ENCODE results near the gene PTCHD4.

The PTCHD4 gene

DNA sequence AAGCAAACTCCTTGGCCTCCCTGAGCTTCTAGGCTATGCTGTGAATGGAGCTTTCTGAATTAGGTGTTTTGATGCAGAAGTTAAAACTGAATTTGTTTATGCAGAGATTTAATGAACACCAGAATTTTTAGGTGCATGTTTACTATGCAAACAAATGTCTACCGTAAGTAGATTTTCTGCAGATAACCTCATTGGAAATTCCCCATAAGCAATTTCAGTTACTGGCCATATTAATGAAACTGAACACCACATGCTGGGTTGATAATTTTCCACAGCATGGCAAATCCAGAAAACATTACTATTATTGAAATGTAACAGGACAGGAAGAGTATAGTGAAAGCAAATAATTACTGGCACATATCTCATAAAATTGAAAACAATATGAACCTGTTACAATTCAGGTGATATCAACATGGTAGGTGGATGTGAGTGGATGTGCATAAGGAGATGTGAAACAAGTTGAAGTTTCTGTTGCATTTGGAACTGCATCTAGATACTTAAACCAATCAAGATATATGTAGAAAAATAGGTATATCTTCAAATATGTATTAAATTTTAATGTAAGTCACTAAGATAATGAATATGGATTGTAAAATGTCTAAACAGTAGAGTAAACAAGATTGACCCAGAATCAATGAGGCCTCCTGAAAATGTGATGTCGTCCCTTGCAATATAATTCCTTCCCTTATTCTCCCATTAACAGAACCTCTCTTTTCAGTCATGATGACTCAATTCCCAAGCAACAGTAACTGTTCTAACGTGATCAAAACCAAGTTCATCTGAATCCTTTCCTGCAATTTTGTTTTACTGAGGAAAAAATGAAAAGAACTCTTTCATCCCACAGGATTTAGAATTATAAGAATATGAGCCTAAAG is 11.0 kb downstream of the PTCHD4 start:
- peak; percentile 88 for DNase-seq

DNA sequence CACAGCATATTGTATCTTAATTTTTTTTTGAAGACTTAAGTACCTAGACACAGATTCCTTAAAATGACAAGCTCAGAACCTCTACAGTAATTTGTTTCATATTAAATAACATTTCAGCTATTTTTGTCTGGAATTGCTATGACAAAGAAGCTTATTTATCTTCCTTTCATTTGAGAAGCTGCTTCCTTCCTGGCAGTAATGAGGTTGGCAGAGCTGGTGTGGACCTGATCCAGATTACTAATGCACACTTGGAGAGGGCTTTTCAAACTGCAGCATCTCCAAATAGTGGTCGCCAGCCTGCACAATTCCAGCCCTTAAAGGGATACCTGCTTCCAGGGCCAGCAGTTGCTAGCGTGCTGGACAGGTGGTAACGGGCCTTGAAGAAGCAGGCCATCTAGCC is 12.1 kb downstream of the PTCHD4 start:
- no peak for DNase-seq

DNA sequence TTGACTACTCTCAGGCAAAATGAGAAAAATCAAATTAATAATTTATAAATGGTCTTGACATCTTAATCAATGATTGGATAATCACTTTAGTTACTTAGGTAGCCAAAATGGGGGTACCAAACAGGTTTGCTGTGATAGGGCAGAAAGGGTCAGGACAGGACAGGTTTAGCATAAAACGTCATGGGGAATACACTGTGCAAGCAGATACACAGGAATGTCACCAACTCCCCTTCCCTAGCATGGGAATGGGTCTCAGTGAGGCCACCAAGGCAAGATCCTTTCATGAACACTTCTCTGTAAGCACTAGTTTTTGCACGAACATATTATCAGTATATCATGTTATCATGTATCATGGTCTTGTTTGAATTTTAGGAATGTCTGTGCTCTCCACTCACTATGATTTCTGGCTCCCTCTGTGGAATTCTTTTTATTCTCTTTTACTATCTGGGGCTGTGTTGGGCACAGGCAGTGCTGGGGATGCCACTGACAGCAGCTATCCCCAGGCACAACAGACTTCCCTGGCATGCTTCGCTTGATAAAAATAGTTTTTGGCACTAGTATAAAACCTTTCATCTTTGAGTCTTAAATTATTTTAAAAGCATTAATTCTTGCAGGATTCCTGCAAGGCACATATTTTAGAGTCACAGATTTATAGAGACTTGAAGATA is 18.3 kb downstream of the PTCHD4 start:
- no peak for DNase-seq

DNA sequence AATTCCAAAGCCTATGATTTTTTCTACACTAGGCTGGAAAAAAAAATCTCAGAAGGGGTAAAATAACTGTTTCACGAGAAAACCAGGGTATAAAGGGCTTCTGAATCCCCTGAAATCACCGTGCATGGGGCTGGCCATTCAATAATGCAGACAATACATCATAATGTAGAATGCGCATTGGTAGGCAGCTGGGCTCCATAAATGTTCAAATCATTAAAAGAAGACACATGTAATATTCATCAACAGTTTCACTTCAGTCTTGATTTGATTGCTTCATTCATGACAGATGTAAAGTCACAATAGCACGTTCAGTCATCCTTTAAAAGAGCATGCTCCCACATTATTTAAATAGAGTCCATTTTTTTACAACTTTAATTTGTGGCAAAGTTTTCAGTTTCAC is 20.5 kb downstream of the PTCHD4 start:
- no peak for DNase-seq

DNA sequence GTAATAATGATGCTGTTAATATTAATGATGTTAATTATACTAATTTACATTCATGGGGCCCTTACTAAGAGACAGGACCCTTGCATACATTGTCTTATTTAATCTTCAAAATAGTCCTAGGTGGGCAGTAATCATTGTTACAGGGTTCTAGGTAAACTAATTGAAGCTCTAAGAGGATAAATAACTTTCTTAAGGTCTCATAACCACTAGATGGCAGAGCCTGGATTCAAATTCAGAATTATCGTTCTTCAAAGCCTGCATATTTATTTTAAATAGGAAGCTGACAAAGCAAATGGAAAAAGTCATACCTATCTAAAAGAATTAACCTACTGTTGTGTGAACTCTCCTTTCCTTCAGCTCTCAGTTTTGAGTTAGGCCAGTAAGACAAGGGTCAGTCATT is 23.5 kb downstream of the PTCHD4 start:
- DNase-seq: peak; percentile 47

DNA sequence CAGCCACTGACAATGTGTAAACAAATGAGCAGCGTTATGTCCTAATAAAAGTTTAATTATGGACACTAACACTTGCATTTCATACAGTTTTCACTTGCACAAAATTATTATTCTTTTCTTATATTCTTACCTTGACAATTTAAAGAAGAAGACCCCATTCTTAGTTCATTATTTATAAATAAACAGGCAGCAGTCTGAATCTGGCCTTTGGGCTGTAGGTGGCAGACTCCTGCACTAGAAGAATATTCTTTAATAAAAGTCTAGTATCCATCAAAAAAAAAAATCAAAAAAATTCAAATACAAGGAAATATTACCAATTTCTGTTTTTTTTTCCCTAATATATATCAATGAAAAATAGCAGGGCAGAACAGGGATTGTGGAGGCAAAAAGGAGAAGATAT is 24.8 kb downstream of the PTCHD4 start:
- no peak for DNase-seq

DNA sequence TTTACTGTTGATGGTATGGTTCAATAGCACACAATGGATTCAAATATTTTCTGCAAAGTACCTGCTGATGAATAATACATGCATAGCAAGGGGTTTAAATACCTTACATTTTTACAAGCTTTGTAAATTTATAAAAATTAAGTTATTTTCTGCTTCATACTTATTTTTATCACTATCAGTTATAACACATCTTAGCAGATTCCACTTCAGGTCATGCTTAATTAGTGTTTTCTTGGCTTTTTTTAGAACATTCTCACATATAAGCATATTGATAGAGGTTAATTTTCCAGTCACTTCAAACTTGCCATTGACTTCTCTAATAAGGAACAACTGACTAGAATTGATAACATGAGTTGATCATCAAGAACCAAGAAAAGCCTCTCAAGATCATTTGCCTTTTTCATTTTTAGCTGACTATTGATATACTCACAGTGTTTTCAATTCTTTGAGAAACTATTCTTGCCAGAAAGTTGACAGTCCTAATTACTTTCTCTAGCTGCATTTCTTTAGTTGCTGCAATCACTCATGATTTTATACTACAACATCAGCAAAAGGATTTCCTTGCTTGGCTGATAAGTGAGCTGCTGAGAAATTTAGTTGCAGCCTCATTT is 25.8 kb downstream of the PTCHD4 start:
- DNase-seq: no peak

DNA sequence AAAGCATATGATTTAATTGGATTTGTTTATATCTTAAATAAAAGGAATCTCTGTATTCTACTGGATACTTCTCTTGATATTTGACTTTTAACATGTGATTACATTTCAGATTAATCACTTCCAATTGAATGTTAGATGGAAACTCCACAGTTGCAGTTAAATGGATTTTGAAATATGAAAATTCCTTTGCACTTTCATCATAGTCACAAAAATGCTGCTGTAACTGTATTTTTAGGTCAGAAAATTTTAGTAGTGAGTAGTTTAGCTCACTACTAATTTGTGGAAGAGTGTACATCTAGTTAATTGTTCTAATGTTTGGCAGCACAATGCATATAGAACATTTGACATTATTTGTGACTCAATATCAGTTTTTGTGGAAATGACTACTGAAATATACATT is 26.8 kb downstream of the PTCHD4 start:
- no peak for DNase-seq

DNA sequence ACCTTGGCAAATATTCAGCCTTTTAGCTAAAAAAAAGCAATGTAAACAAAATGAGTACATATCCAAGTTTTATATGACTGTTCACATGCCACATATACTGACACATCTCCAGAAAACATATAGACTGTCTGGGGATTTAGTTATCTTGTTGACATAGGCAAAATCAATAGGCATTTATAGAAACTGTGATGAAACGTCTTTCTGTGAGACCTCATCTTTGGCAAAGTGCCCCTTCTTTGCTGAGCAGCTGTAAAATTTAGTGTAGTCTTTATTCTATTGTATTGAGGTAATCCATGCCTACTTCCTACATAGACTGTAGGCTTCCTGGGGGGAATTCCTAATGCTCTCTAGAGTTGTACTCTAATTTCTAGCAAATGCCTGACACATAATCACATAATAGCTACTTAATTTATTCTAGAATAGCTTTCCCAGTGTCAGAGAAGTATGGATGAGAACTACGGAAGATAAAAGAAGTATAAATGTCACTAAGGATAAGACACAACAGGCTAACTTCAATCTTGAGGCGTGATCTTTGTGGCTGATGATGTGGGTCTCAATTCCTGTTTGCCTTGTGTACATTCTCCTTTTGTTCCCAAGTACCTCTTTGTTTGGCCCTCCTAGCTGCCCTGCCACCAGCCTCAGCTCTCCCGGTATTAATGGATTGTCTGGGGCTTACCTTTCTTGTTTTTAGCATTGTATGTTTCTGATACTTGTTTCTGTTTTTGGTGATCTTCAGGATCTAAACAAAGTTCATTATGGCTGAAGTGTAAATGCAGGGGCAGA is 30.6 kb downstream of the PTCHD4 start:
- peak; percentile 56 for DNase-seq

DNA sequence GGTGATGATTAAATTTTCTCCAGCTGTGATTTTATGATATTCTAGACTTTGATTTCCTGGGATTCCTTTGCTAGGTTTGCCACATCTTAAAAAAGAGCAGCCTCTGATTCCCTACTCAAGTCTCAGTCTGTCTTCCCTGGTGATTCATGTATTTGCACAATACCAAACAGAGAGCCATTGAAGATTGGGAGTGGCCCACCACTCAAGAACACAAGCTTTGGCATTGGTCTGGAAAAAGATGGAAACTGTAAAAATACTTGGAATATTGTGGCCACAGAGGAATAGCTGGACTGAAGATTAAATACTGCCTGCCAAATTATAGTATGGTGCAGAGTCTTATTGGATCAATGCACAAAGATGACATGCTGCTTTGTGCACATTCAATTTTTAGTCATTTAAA is 32.9 kb downstream of the PTCHD4 start:
- no peak for DNase-seq

DNA sequence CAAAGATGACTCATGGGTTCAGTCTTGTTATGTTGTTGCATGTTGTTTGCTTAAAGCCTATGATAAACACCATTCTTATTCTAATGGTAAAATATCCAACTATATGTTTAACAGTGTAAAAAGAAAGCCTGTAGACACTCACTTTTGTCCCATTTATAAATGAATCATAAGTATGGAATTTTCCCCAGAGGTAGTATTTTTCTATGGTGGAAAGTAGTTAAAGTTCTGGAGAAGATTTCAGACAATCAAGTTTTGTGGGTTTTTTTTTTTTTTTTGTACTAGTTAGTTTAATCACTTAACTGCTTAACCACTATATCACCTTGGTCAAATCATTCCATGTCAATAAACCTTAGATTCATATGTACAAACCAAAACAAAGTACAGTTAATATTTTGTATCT is 35.8 kb downstream of the PTCHD4 start:
- DNase-seq: no peak

DNA sequence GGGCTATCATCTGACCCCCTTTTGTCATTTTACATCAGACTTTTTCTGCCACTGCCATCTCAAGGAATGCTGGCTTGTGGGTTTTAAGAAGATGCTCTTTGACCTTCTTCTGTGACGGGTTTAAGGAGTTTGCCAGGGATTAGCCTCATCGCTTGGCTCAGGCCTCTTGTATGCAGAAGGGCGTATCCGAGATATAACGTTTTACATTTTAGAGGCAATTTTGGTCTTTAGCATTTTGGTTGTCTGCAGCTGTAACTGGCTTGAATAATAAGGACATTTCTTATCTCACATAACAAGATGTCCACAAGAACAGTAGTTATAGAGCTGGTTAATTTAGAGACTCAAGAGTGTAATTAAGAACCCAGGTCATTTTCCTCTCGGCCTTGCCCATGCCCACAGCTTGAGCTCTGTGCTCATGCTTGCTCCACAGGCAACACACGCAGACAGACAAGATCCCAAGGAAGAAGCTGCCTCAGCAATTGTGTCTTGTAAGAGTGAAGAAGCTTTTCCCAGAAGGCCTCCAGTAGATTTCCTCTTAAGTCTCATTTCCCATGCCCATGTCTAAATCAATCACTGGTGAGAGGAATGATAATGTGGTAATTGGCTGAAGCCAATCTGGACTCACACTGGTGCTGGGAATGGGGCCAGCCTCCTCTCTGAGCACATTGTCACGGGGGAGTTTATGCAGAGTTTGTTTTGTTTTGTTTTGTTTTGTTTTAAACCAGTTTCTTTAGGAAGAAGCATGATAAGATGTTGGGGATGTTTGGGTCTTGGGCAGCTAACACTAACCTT is 36.8 kb downstream of the PTCHD4 start:
- no peak for DNase-seq

DNA sequence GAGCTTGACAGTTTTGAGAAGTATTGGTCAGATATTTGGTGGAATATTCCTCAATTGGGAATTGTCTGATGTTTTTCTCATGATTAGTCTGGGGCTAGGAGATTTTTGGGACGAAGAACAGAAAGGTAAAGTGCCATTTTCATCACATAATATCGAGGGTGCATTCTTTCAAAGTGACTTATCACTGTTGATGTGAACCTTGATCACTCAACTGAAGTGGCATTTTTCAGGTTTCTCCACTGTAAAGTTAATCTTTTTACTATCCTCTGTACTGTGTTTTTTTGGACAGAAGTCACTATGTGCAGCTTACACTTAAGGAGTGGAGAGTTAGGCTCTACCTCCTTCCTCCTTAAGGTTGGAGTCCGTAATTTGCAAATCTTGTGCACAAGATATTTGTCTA is 39.2 kb downstream of the PTCHD4 start:
- no peak for DNase-seq

DNA sequence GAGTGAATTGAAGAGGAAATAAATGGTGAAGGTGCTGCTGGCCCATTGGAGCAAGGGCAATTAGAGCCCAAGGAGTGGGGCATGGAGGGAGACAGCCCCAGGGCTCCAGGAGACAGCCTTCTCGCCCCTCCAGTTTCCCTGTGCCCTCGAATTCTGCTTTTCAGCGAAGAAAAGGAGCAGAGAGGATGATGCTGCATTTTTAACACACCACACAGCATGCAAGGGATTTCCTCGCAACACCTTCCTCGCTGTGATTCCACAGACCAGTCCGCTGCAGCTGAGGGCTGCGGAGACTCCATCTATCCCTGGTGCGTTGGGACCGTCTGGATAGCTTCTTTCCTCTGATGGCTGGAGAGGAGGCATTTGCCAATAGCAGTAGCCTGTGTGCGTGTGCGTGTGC is 41.7 kb downstream of the PTCHD4 start:
- DNase-seq: no peak

DNA sequence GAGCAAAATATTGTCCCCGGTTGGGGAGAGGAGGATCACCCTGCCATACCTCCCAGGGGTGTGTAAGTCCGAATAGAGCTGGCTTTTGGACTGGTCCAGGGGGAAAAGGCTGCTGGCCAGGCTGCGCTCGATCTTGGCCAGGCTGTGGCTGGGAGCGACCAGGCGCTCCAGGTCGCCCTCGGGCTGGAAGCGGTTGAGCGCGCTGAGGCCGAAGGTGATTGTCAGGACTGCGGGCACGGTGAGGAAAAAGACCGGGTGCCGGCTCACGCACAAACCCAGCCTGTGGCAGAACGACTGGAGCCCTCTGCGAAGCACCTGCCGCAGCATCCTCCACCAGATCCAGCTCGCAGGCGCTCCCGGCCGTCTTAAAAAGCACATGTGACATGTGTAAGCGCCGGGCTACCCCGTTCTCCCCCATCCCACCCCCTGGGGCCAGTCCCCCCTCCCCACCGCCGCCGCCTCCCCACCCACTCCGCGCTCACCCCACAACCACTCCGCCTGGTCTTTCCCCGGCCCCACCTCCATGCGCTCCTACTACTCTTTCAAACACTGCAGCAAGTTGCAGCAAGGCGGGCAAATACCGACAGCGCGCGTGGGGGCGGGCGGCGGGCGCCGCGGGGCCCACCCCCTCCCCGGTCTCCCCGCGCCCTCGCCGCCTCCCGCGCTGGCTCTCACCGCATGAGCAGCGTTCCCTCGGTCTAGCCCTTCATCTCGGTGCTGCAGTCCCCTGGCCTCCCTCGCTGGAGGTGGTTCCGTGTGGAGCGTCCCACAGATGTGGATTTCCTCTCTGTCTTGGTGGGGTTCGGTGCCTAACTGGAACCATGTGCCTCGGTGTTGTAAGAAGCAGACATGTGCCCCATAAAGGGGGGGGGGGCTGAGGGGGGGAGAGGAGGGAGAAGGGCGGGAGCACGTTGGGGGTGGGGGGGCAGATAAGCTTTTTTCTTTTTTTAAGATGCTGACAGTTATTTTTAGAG is 42.4 kb downstream of the PTCHD4 start:
- peak; percentile 22 for DNase-seq

DNA sequence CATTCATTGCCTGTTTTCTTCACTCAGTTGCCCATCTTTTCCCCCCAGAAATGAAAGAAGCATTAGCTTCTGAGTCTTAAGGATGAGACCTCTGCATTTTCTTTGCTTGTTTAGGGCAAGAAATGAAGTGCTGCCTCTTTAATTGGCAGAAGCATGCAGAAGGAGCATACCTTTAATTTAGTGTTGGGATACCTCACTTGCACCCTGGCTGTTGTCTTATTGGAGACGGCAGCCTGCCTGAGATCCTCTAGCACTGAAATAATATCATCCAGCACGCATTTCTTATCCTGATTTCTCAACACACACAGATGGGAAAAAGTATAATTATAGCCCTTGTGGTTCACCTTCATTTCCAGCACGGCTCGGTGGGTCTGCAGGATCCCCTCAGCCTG is 43.1 kb downstream of the PTCHD4 start:
- DNase-seq: no peak

DNA sequence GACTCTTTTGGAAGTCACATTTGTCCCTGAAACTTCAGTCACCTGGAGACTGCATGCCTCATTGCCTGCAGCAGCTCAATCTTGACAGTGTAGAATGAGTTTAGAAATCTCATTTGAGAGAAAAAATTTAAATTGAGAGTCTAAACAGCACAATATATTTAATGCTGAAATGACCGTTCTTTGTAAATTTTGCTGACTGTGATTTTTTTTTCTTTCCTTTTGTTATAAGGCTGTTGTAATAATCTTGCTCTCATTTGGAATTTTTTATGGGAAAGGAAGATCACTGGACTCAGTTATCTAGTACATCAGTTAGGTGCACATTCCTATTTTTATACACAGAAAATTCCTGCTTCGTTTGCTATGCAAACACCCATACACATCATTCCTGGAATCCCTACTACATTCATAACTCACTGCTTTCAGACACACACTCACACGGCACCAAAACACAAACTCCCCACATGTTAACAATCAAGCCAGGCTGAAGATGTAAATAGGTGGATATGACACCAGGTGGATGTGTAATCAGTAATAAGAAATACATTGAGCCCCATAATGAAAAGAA is 43.8 kb downstream of the PTCHD4 start:
- DNase-seq: no peak

DNA sequence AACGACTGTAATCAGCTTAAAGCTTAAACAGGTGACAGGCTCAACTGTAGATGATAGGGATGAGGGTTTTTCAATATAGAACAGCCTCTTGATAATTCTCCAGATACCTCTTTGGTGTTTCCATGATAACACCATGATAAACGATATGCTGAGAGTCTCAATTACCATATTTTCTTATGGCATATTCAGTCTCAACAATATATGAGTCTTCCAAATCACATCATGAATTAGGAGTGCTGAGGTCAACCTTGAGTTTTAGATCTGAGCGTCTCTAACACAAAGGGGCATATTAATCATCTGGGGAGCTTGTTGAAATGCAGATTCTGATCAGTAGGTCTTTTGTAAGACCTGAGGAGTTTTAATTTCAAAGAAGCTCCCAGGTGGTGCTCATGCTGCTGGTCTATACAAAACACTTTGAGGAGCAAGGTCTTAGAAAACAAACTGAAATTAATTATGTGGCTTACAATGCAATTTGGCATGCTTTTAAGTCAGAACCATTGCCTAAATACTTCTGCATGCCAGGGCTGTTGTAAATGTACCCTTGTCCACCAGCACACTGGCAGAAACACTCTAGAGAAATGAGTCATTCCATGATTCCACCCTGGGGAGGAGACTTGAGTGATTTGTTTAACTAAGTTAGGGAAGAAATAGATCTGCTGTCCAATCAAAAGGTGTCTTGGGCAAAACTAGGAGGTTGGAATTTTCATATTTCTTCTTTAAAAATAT is 49.6 kb downstream of the PTCHD4 start:
- DNase-seq: no peak

All from NCI-H526 treated with DMSO at 0.1 percent for 48 hours (cell line).